K562 (cell line): Measurements from ENCODE around the gene OBSL1. TPM values are rescaled to one million over a fixed set of nuclear protein-coding genes. Genes with fewer than 3 reads are reported as not detected.
A peak's percentile ranks its signal among the peaks of the same experiment; 100 is the strongest.

ENCODE experiments used
- ATF6 ChIP-seq: sonication (generic); formaldehyde crosslinking; IDR thresholded peaks from 2 replicates; pipeline ENCODE4 v1.4.0; 2020; ENCODE audit warnings: mild to moderate bottlenecking, missing genetic modification reagents
- CHD2 ChIP-seq: IDR thresholded peaks from 2 replicates; pipeline ENCODE4 v1.6.1; 2011; ENCODE audit warnings: low read depth, low read length
- DACH1 ChIP-seq: fragments of 450-650 bp; IDR thresholded peaks from 2 replicates; pipeline ENCODE4 v1.6.1; 2018; ENCODE audit not compliant: partially characterized antibody
- FUS ChIP-seq: fragments of 200-400 bp; formaldehyde crosslinking; optimal IDR thresholded peaks from 2 replicates; pipeline ENCODE3; 2017; ENCODE audit warnings: low read depth, low read length
- GATA2 ChIP-seq: sonication (generic); formaldehyde crosslinking; IDR thresholded peaks from 2 replicates; pipeline ENCODE4 v1.4.0; 2020; ENCODE audit warnings: mild to moderate bottlenecking, missing genetic modification reagents
- HMGN3 ChIP-seq: IDR thresholded peaks from 2 replicates; pipeline ENCODE4 v1.6.1; 2011; ENCODE audit warnings: borderline replicate concordance, low read depth, mild to moderate bottlenecking, mixed read lengths, low read length; ENCODE audit not compliant: insufficient read length; ENCODE audit errors: extremely low read depth
- IRF9 ChIP-seq: fragments of 450-650 bp; IDR thresholded peaks from 2 replicates; pipeline ENCODE4 v1.6.1; 2016; ENCODE audit warnings: missing biosample characterization, missing genetic modification characterization
- KDM4B ChIP-seq, 2 experiments: fragments of 450-650 bp in 1 of 2; sonication (generic) in 1 of 2; IDR thresholded peaks; 2 replicates each; pipeline ENCODE4 v1.6.1; 2016 to 2017; ENCODE audit warnings: borderline replicate concordance in 2 of 2, antibody characterized with exemption in 1 of 2, low read depth in 1 of 2, mild to moderate bottlenecking in 1 of 2
- MTF1 ChIP-seq: fragments of 250-450 bp; sonication (Bioruptor Pico); IDR thresholded peaks from 2 replicates; pipeline ENCODE4 v1.9.0; 2021; ENCODE audit warnings: moderate library complexity, mild to moderate bottlenecking, inconsistent platforms, borderline replicate concordance
- PHB2 ChIP-seq: fragments of 450-650 bp; IDR thresholded peaks from 2 replicates; pipeline ENCODE4 v1.6.1; 2017; ENCODE audit warnings: low read depth
- RBM17 ChIP-seq: fragments of 200-400 bp; formaldehyde crosslinking; IDR thresholded peaks from 2 replicates; pipeline ENCODE4 v1.6.1; 2017; ENCODE audit warnings: low read depth, mild to moderate bottlenecking, low read length, borderline replicate concordance
- SMC3 ChIP-seq: conservative IDR thresholded peaks from 2 replicates; pipeline ENCODE4 v1.6.1; 2011; ENCODE audit warnings: low read depth, low read length, improper control_type of control experiment; ENCODE audit not compliant: insufficient read depth
- SNIP1 ChIP-seq: fragments of 450-650 bp; IDR thresholded peaks from 2 replicates; pipeline ENCODE4 v1.7.1; 2017; ENCODE audit warnings: low read depth, mild to moderate bottlenecking
- ZBTB34 ChIP-seq: fragments of 250-450 bp; sonication (Bioruptor Pico); IDR thresholded peaks from 2 replicates; pipeline ENCODE4 v1.8.0; 2021; ENCODE audit warnings: mild to moderate bottlenecking, moderate library complexity
- ZNF23 ChIP-seq: fragments of 250-450 bp; sonication (Bioruptor Pico); IDR thresholded peaks from 2 replicates; pipeline ENCODE4 v1.4.0; 2020; ENCODE audit warnings: mild to moderate bottlenecking
- ZNF253 ChIP-seq: fragments of 250-450 bp; sonication (Bioruptor Pico); conservative IDR thresholded peaks from 2 replicates; pipeline ENCODE4 v1.6.1; 2021; ENCODE audit warnings: mild to moderate bottlenecking
- ZNF384 ChIP-seq: IDR thresholded peaks from 2 replicates; pipeline ENCODE4 v1.6.1; 2012; ENCODE audit warnings: low read depth, low read length, improper control_type of control experiment
- ZNF445 ChIP-seq: fragments of 250-450 bp; sonication (Bioruptor Pico); IDR thresholded peaks from 2 replicates; pipeline ENCODE4 v1.4.0; 2020; ENCODE audit warnings: low read depth, mild to moderate bottlenecking, moderate library complexity
- ZNF449 ChIP-seq: fragments of 250-450 bp; sonication (Bioruptor Pico); IDR thresholded peaks from 2 replicates; pipeline ENCODE4 v1.8.0; 2022; ENCODE audit warnings: moderate library complexity, mild to moderate bottlenecking, inconsistent platforms
- ZNF57 ChIP-seq: fragments of 450-650 bp; formaldehyde crosslinking; IDR thresholded peaks from 2 replicates; pipeline ENCODE4 v1.4.0; 2020; ENCODE audit warnings: mild to moderate bottlenecking, moderate library complexity
- ZNF668 ChIP-seq: fragments of 250-450 bp; sonication (Bioruptor Pico); IDR thresholded peaks from 2 replicates; pipeline ENCODE4 v1.8.0; 2022; ENCODE audit warnings: mild to moderate bottlenecking, inconsistent platforms
- ZNF75A ChIP-seq: fragments of 450-650 bp; formaldehyde crosslinking; IDR thresholded peaks from 2 replicates; pipeline ENCODE4 v1.4.0; 2020; ENCODE audit warnings: mild to moderate bottlenecking
- ZNF780A ChIP-seq: fragments of 250-450 bp; sonication (Bioruptor Pico); IDR thresholded peaks from 2 replicates; pipeline ENCODE4 v1.5.0; 2021; ENCODE audit warnings: mild to moderate bottlenecking
- polyA plus RNA-seq, 8 experiments: library from polyadenylated mRNA; depleted of rRNA in 4 of 8; stranded (reverse) in 5 of 8; unstranded in 3 of 8; fragments of >200 nt; fragmentation: Nextera tagmentation in 2 of 8; fragmentation: Illumina TruSeq in 1 of 8; extraction: Ambion mirVana in 2 of 8; extraction: Trizol in 1 of 8; gene quantifications; 2 replicates each; pipeline versions ENCODE4 v1.2.1 to v1.2.3, GENCODE V29; 2011 to 2014; ENCODE audit warnings: inconsistent platforms in 1 of 8, missing spikeins in 1 of 8
- total RNA-seq, 7 experiments: library from RNA; depleted of rRNA in 6 of 7; stranded (reverse); fragments of >200 nt in 6 of 7; fragmentation: Illumina TruSeq in 2 of 7; extraction: Trizol in 2 of 7; gene quantifications; 2 replicates each; pipeline versions ENCODE4 v1.2.1 to v1.2.3, GENCODE V29; 2011 to 2021; ENCODE audit warnings: low replicate concordance in 1 of 7

The OBSL1 gene
- total and polyA plus RNA-seq, 9 of the 15 experiments (the other 6 are each of a cell fraction or from before 2014, with no cell fraction given): 1.2 to 26.6 (median 8.6) TPM

GRCh38 chr2:219571311-219572236 is at the start of gene OBSL1 (continued):
- TF ChIP-seq ZNF445 (no peak), SMC3 (no peak), CHD2 (0 out of 2 replicates have a peak, but pooled peaks have one; percentile 47), ZNF57 (no peak), IRF9 (no peak), ATF6 (CRISPR knock-in tag) (no peak), ZNF75A (CRISPR knock-in tag) (no peak), HMGN3 (peak; percentile 68), ZBTB34 (CRISPR knock-in tag) (no peak), PHB2 (0 out of 2 replicates have a peak, but pooled peaks have one; percentile 14), ZNF780A (CRISPR knock-in tag) (no peak), SNIP1 (no peak), GATA2 (CRISPR knock-in tag) (peak; percentile 92), ZNF23 (CRISPR knock-in tag) (no peak), ZNF449 (CRISPR knock-in tag) (no peak), MTF1 (CRISPR knock-in tag) (no peak), FUS (no peak), KDM4B (IDR thresholded peaks at IDR 0.05; ENCODE audit: borderline replicate concordance in 2 of 2, low read depth in 1 of 2) (0 out of 4 replicates have a peak, but pooled peaks of 1 of the 2 experiments have one; percentile 8), ZNF384 (no peak), ZNF253 (CRISPR knock-in tag) (no peak), ZNF668 (CRISPR knock-in tag) (no peak), RBM17 (no peak), DACH1 (no peak)
